ENCODE measurements around the gene LBHD1. TPM values are rescaled to one million over a fixed set of nuclear protein-coding genes. Genes with fewer than 3 reads are reported as not detected.

Gene LBHD1
- total RNA-seq, 2 experiments from 2014 or later, result 9.3 to 22.3 TPM

DNA sequence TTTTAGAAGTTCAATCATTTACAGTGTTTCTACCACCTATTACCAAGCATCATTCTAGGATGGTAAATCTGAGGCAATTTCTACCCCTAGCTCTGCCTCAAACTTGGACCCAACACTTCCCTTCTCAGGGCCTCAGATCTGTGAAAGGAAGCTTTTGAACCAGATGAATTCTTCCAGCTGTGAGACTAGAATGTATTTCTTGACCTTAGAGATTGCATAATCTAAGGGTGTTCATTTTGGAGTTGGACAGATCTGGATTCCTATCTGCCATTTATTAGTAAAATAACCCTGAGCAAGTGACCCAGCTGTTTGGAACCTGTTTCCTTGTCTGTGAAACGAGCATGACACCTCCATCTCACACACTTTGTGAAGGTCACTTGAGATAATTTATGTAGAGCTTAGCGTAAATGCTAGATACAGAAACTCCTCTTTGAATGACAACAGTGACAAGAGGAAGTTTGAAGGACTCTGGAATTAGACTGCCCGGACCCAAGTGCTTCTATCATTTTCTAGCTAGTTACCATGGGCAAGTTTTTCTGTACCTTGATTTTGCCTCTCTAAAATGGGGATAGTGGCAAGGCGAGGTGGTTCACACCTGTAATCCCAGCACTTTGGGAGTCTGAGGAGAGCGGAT lies 15.2 kb downstream of the LBHD1 start:
- TF ChIP-seq EZH2phosphoT487 (IDR thresholded peaks at IDR 0.05; ENCODE audit: borderline replicate concordance, low read depth, low read length), result no peak
- TF ChIP-seq CTCF (conservative IDR thresholded peaks at IDR 0.05; ENCODE audit: low read length), result no peak
- Histone ChIP-seq H3K4me2 (ENCODE audit: low read length) (no peak overlapping the region), H3K79me2 (ENCODE audit: insufficient read depth, low read depth, low read length) (peaks cover 17% of the 10 kb centered on the region), H4K20me1 (ENCODE audit: insufficient read depth, low read length) (no peaks in the 10 kb centered on the region), H3K4me3 (ENCODE audit: low read depth, low read length, poor library complexity, severe bottlenecking) (no peak overlapping the region), H3K36me3 (ENCODE audit: insufficient read depth, low read length) (peaks cover 17% of the 10 kb centered on the region), H3K27ac (ENCODE audit: low read depth, low read length, poor library complexity, severe bottlenecking) (no peak overlapping the region), H2AFZ (ENCODE audit: low read length) (no peak overlapping the region), H3K4me1 (ENCODE audit: insufficient read depth, low read length, poor library complexity, severe bottlenecking) (peaks cover 12% of the 10 kb centered on the region), H3K9me2 (ENCODE audit: insufficient read depth, low read length) (no peaks in the 10 kb centered on the region), H3K9me3 (ENCODE audit: low read length) (no peaks in the 10 kb centered on the region)
- POLR2A ChIA-PET, result interaction anchor here (0.9 to 10.5 kb wide), 3 partner anchors 10 to 173 kb away, joined by 3 to 159 read pairs (median 3); partner anchors contain the start of genes C11orf98, CSKMT and ZBTB3
- BruUV-seq (replicated peaks), result no TSS peak
- intact Hi-C loops (cut with micrococcal nuclease; ENCODE audit: unreplicated experiment), result no loop called here
- CTCF ChIA-PET (ENCODE audit: unreplicated experiment), result no interaction called here
- DNase-seq (ENCODE audit: low spot score), result no peak

DNA sequence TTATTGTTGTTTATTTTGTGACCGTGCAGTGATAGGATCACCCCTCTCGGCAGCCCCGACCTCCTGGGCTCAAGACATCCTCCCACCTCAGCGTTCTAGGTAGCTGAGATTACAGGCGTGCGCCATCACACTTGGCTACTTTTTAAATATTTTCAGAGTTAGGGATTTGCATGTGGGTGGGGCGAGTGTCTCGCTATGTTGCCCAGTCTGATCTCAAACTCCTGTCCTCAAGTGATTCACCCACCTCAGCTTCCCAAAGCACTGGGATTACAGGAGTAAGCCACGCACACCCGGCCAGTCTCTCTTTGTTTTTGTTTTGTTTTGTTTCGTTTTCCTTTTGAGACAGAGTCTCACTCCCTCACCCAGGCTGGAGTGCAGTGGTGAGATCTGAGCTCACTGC lies 17.8 kb downstream of the LBHD1 start:
- H3K27ac ChIP-seq (ENCODE audit: low read depth, low read length, poor library complexity, severe bottlenecking), result no peak overlapping the region
- intact Hi-C loops (cut with micrococcal nuclease; ENCODE audit: unreplicated experiment), result no loop called here
- H3K9me3 ChIP-seq (ENCODE audit: low read length), result no peaks in the 10 kb centered on the region
- no TSS peak for BruUV-seq (replicated peaks)
- POLR2A ChIA-PET, result interaction anchor here (0.5 to 10.5 kb wide), 4 partner anchors 12 to 62 kb away, joined by 3 to 159 read pairs (median 4); partner anchors contain the start of genes C11orf98 and CSKMT
- H3K79me2 ChIP-seq (ENCODE audit: insufficient read depth, low read depth, low read length), result peaks cover 24% of the 10 kb centered on the region
- DNase-seq (ENCODE audit: low spot score), result no peak
- H3K9me2 ChIP-seq (ENCODE audit: insufficient read depth, low read length), result no peaks in the 10 kb centered on the region
- peak overlapping the region; percentile 3 for H3K4me2 ChIP-seq (ENCODE audit: low read length)
- H3K36me3 ChIP-seq (ENCODE audit: insufficient read depth, low read length), result peaks cover 6% of the 10 kb centered on the region
- no peak overlapping the region for H2AFZ ChIP-seq (ENCODE audit: low read length)
- H3K4me1 ChIP-seq (ENCODE audit: insufficient read depth, low read length, poor library complexity, severe bottlenecking), result peaks cover 25% of the 10 kb centered on the region
- H3K4me3 ChIP-seq (ENCODE audit: low read depth, low read length, poor library complexity, severe bottlenecking), result no peak overlapping the region
- TF ChIP-seq CTCF (conservative IDR thresholded peaks at IDR 0.05; ENCODE audit: low read length), result no peak
- no peaks in the 10 kb centered on the region for H4K20me1 ChIP-seq (ENCODE audit: insufficient read depth, low read length)
- CTCF ChIA-PET (ENCODE audit: unreplicated experiment), result interaction anchor here (0.6 kb wide), 1 partner anchor 62 kb away, joined by 4 read pairs; no protein-coding TSS in a partner anchor
